Naive thymus-derived CD8-positive, alpha-beta T cell (primary cell): ENCODE results near the gene ZNF33A. TPM values are rescaled to one million over a fixed set of nuclear protein-coding genes. Genes with fewer than 3 reads are reported as not detected.
"Not testable (repeated sequence)": the region's sequence is repeated elsewhere in the genome, so short reads cannot be mapped to it uniquely, and the experiment has no call there.

Source experiments
- ATAC-seq, 2 donors: fragments of 150-1000 bp; cut with Tn5 transposase in 1 of 2; sonication (Bioruptor Pico), chemical (Tn5 transposase) in 1 of 2; 1 replicate in 1 of 2; 2 replicates in 1 of 2; pipeline ENCODE4 v1.10.0; 2021; ENCODE audit warnings: mild to moderate bottlenecking in 2 of 2, moderate library complexity in 2 of 2
- POLR2A ChIA-PET: fragments of 350-600 bp; sonication (Branson Sonifier 250); formaldehyde crosslinking; loops from one replicate; lab custom pipeline; 2021; ENCODE audit warnings: antibody characterized with exemption; lab: Charles Lee
- DNase-seq, 10 donors: peaks; one replicate each; pipeline versions ENCODE4 v3.0.0 to v3.0.0-alpha.2; 2020 to 2022
- H3K27ac Mint-ChIP-seq, 10 donors: one replicate each; pipeline ENCODE4 v1.8.0; 2020 to 2022; ENCODE audit warnings: mild to moderate bottlenecking in 10 of 10, mixed read lengths in 10 of 10, moderate library complexity in 4 of 10, inconsistent platforms in 1 of 10
- H3K27me3 Mint-ChIP-seq, 5 donors: one replicate each; pipeline ENCODE4 v1.8.0; 2021 to 2022; ENCODE audit warnings: mixed read lengths in 5 of 5
- H3K36me3 Mint-ChIP-seq, 3 donors: one replicate each; pipeline ENCODE4 v1.8.0; 2020 to 2022; ENCODE audit warnings: mixed read lengths in 3 of 3, mild to moderate bottlenecking in 2 of 3, inconsistent platforms in 1 of 3
- H3K4me1 Mint-ChIP-seq, 4 donors: one replicate each; pipeline ENCODE4 v1.8.0; 2021 to 2022; ENCODE audit warnings: mixed read lengths in 4 of 4
- H3K4me3 Mint-ChIP-seq, 10 donors: one replicate each; pipeline ENCODE4 v1.8.0; 2020 to 2022; ENCODE audit warnings: mild to moderate bottlenecking in 10 of 10, mixed read lengths in 10 of 10, moderate library complexity in 6 of 10, inconsistent platforms in 1 of 10
- H3K9me3 Mint-ChIP-seq, 9 donors: one replicate each; pipeline ENCODE4 v1.8.0; 2020 to 2022; ENCODE audit warnings: mixed read lengths in 9 of 9, mild to moderate bottlenecking in 3 of 9, inconsistent platforms in 1 of 9, moderate library complexity in 1 of 9
- polyA plus RNA-seq, 3 donors: library from polyadenylated mRNA; unstranded; fragments of 300-500 nt; fragmentation: Illumina TruSeq; gene quantifications; one replicate each; pipeline ENCODE4 v1.2.3, GENCODE V29; 2021
- total RNA-seq, 8 experiments: library from RNA in 2 of 8; stranded (reverse) in 2 of 8; gene quantifications; one replicate each; pipeline ENCODE4 v1.2.3 and lab custom pipeline; 2021 to 2026

The ZNF33A gene
- total and polyA plus RNA-seq, 5 experiments from 2014 or later: 13.4 to 76.1 (median 21.4) TPM

GRCh38 chr10:38054361-38054797 lies 43.9 kb downstream of the ZNF33A start:
- H3K4me3 Mint-ChIP-seq: no peak overlapping the region
- no peak for ATAC-seq
- H3K27me3 Mint-ChIP-seq: no peaks in the 10 kb centered on the region
- H3K27ac Mint-ChIP-seq: peak overlapping the region in 1 of 10 donors; percentile 16
- POLR2A ChIA-PET: no interaction called here
- no peak for DNase-seq
- peaks cover 79 to 91% (median 84%) of the 10 kb centered on the region in 3 donors for H3K36me3 Mint-ChIP-seq
- peaks cover 29 to 90% (median 68%) of the 10 kb centered on the region in 9 donors for H3K9me3 Mint-ChIP-seq
- no peaks in the 10 kb centered on the region for H3K4me1 Mint-ChIP-seq

GRCh38 chr10:38055274-38055894 lies 44.9 kb downstream of the ZNF33A start:
- DNase-seq, POLR2A ChIA-PET, H3K4me1 Mint-ChIP-seq, H3K4me3 Mint-ChIP-seq, H3K27ac Mint-ChIP-seq, H3K27me3 Mint-ChIP-seq, ATAC-seq: not testable (repeated sequence)
- Mint-ChIP-seq H3K36me3 (peaks cover 78 to 91% (median 85%) of the 10 kb centered on the region in 3 donors), H3K9me3 (peaks cover 33 to 90% (median 71%) of the 10 kb centered on the region in 9 donors)

- peaks cover 1 to 15% (median 13%) of the 10 kb centered on the region in 3 donors for H3K36me3 Mint-ChIP-seq
- H3K27me3 Mint-ChIP-seq, H3K27ac Mint-ChIP-seq, DNase-seq, POLR2A ChIA-PET, ATAC-seq, H3K4me3 Mint-ChIP-seq, H3K4me1 Mint-ChIP-seq: not testable (repeated sequence)
- H3K9me3 Mint-ChIP-seq: peaks cover 0 to 46% (median 15%) of the 10 kb centered on the region in 9 donors
Measured at GRCh38 chr10:38069663-38070062, 59.2 kb downstream of the ZNF33A start.

- no peak overlapping the region for H3K4me3 Mint-ChIP-seq
- no peak for ATAC-seq
- peaks cover 0 to 46% (median 19%) of the 10 kb centered on the region in 9 donors for H3K9me3 Mint-ChIP-seq
- POLR2A ChIA-PET: no interaction called here
- peaks cover 0 to 4% (median 1%) of the 10 kb centered on the region in 4 donors for H3K4me1 Mint-ChIP-seq
- no peak for DNase-seq
- H3K36me3 Mint-ChIP-seq: peaks cover 0 to 21% (median 6%) of the 10 kb centered on the region in 3 donors
- no peak overlapping the region for H3K27ac Mint-ChIP-seq
- peaks cover 0 to 4% (median 2%) of the 10 kb centered on the region in 5 donors for H3K27me3 Mint-ChIP-seq
Measured at GRCh38 chr10:38070501-38070900, 60.0 kb downstream of the ZNF33A start.

GRCh38 chr10:38072552-38072951 lies 62.1 kb downstream of the ZNF33A start:
- H3K9me3 Mint-ChIP-seq: peaks cover 7 to 53% (median 24%) of the 10 kb centered on the region in 9 donors
- POLR2A ChIA-PET: no interaction called here
- DNase-seq (no peak), ATAC-seq (no peak)
- peaks cover 0 to 40% (median 15%) of the 10 kb centered on the region in 3 donors for H3K36me3 Mint-ChIP-seq
- no peak overlapping the region for H3K27ac Mint-ChIP-seq
- no peak overlapping the region for H3K4me3 Mint-ChIP-seq
- peaks cover 0 to 4% (median 2%) of the 10 kb centered on the region in 5 donors for H3K27me3 Mint-ChIP-seq
- peaks cover 0 to 4% (median 1%) of the 10 kb centered on the region in 4 donors for H3K4me1 Mint-ChIP-seq

- no peak overlapping the region for H3K4me3 Mint-ChIP-seq
- peaks cover 0 to 45% (median 19%) of the 10 kb centered on the region in 3 donors for H3K36me3 Mint-ChIP-seq
- H3K27me3 Mint-ChIP-seq: peaks cover 0 to 12% (median 7%) of the 10 kb centered on the region in 5 donors
- ATAC-seq (no peak), DNase-seq (no peak)
- peaks cover 7 to 58% (median 32%) of the 10 kb centered on the region in 9 donors for H3K9me3 Mint-ChIP-seq
- POLR2A ChIA-PET: no interaction called here
- H3K27ac Mint-ChIP-seq: no peak overlapping the region
- no peaks in the 10 kb centered on the region for H3K4me1 Mint-ChIP-seq
Measured at GRCh38 chr10:38076687-38077086, 66.2 kb downstream of the ZNF33A start.

GRCh38 chr10:38093318-38093717 lies 82.8 kb downstream of the ZNF33A start:
- H3K9me3 Mint-ChIP-seq, H3K27me3 Mint-ChIP-seq, DNase-seq, ATAC-seq: not testable (repeated sequence)
- peaks cover 12 to 38% (median 29%) of the 10 kb centered on the region in 4 donors for H3K4me1 Mint-ChIP-seq
- POLR2A ChIA-PET: interaction anchor here (1.0 to 1.9 kb wide), 4 partner anchors 13 to 118 kb away, joined by 3 to 10 read pairs (median 7); partner anchors contain the start of genes ZNF25 and ZNF33A
- peaks cover 17 to 36% (median 26%) of the 10 kb centered on the region in 3 donors for H3K36me3 Mint-ChIP-seq
- peak overlapping the region; percentile 82 to 97 (median 94) for H3K4me3 Mint-ChIP-seq
- peak overlapping the region; percentile 29 to 97 (median 95) for H3K27ac Mint-ChIP-seq

GRCh38 chr10:38093816-38094157 lies 83.3 kb downstream of the ZNF33A start:
- Mint-ChIP-seq H3K27ac (peak overlapping the region; percentile 84 to 97 (median 95)), H3K27me3 (no peaks in the 10 kb centered on the region), H3K9me3 (peaks cover 0 to 10% (median 1%) of the 10 kb centered on the region in 9 donors), H3K36me3 (peaks cover 22 to 41% (median 31%) of the 10 kb centered on the region in 3 donors), H3K4me3 (peak overlapping the region; percentile 82 to 97 (median 94)), H3K4me1 (peaks cover 12 to 38% (median 29%) of the 10 kb centered on the region in 4 donors)
- DNase-seq (no peak), ATAC-seq (peak in 1 of 2 donors; percentile 16)
- POLR2A ChIA-PET: interaction anchor here (0.6 to 1.9 kb wide), 5 partner anchors 13 to 118 kb away, joined by 3 to 10 read pairs (median 5); partner anchors contain the start of genes ZNF25 and ZNF33A

- peak within 1 kb of the TSS; percentile 84 to 97 (median 95) for H3K27ac Mint-ChIP-seq
- peaks cover 0 to 16% (median 5%) of the 10 kb centered on the region in 9 donors for H3K9me3 Mint-ChIP-seq
- peak; percentile 96 to 97 for ATAC-seq
- H3K4me3 Mint-ChIP-seq: peak within 1 kb of the TSS; percentile 82 to 97 (median 94)
- no peaks in the 10 kb centered on the region for H3K27me3 Mint-ChIP-seq
- peaks cover 27 to 46% (median 36%) of the 10 kb centered on the region in 3 donors for H3K36me3 Mint-ChIP-seq
- peak; percentile 67 to 94 (median 86) for DNase-seq
- POLR2A ChIA-PET: interaction anchor here (0.6 to 1.9 kb wide), 6 partner anchors 12 to 119 kb away, joined by 3 to 10 read pairs (median 6); partner anchors contain the start of genes ZNF25 and ZNF33A
- H3K4me1 Mint-ChIP-seq: peaks cover 12 to 38% (median 29%) of the 10 kb centered on the region in 4 donors
Measured at GRCh38 chr10:38094158-38094926, 83.9 kb downstream of the ZNF33A start, which contains the start of gene ZNF37A. Gene ZNF37A, plus strand, starts transcription at chr10:38094337. Its CDS starts 2,281 bp downstream, at chr10:38096618.

- DNase-seq: peak in 2 of 10 donors; percentile 2 to 62
- Mint-ChIP-seq H3K4me1 (peaks cover 14 to 38% (median 29%) of the 10 kb centered on the region in 4 donors), H3K36me3 (peaks cover 34 to 53% (median 44%) of the 10 kb centered on the region in 3 donors), H3K27ac (peak overlapping the region; percentile 66 to 97 (median 95)), H3K4me3 (peak overlapping the region; percentile 82 to 97 (median 94)), H3K27me3 (no peaks in the 10 kb centered on the region), H3K9me3 (peaks cover 5 to 23% (median 12%) of the 10 kb centered on the region in 9 donors)
- POLR2A ChIA-PET: interaction anchor here (1.5 kb wide), 1 partner anchor 85 kb away, joined by 7 read pairs; the partner anchor contains the start of gene ZNF33A
- no peak for ATAC-seq
Measured at GRCh38 chr10:38094927-38095574, 84.6 kb downstream of the ZNF33A start.

GRCh38 chr10:38102880-38103279 lies 92.4 kb downstream of the ZNF33A start:
- peaks cover 87 to 97% (median 91%) of the 10 kb centered on the region in 3 donors for H3K36me3 Mint-ChIP-seq
- POLR2A ChIA-PET: no interaction called here
- peaks cover 0 to 5% (median 2%) of the 10 kb centered on the region in 4 donors for H3K4me1 Mint-ChIP-seq
- H3K27ac Mint-ChIP-seq: no peak overlapping the region
- ATAC-seq: no peak
- no peaks in the 10 kb centered on the region for H3K27me3 Mint-ChIP-seq
- DNase-seq: no peak
- no peak overlapping the region for H3K4me3 Mint-ChIP-seq
- H3K9me3 Mint-ChIP-seq: peaks cover 29 to 96% (median 62%) of the 10 kb centered on the region in 9 donors

- Mint-ChIP-seq H3K36me3 (peaks cover 84 to 97% (median 87%) of the 10 kb centered on the region in 3 donors), H3K4me1 (peaks cover 0 to 5% (median 0%) of the 10 kb centered on the region in 4 donors), H3K9me3 (peaks cover 26 to 97% (median 70%) of the 10 kb centered on the region in 9 donors), H3K27me3 (no peaks in the 10 kb centered on the region), H3K27ac (no peak overlapping the region), H3K4me3 (no peak overlapping the region)
- POLR2A ChIA-PET: no interaction called here
- DNase-seq: no peak
- ATAC-seq: no peak
Measured at GRCh38 chr10:38103756-38104155, 93.3 kb downstream of the ZNF33A start.
